IMR-90 (cell line): ENCODE results near the gene RNF19B. TPM values are rescaled to one million over a fixed set of nuclear protein-coding genes. Genes with fewer than 3 reads are reported as not detected.

Experiments used
- ATAC-seq: fragments of 200-7000 bp; cut with Tn5 transposase; 2 replicates; pipeline ENCODE4 v1.9.1; 2020; ENCODE audit warnings: low read depth, mild to moderate bottlenecking, moderate library complexity
- BruUV-seq: library from RNA; stranded (reverse); fragments of 400-500 nt; replicated peaks from 2 replicates; lab custom pipeline; 2021; lab: Mats Ljungman, UMichigan
- CTCF ChIA-PET: fragments of 300-600 bp; formaldehyde crosslinking; extraction: SDS; loops from one replicate; lab custom pipeline; 2021; ENCODE audit warnings: antibody characterized with exemption; lab: Yijun Ruan, JAX
- POLR2A ChIA-PET: fragments of 300-600 bp; sonication (Branson Sonifier 250); formaldehyde crosslinking; loops from one replicate; lab custom pipeline; 2022; ENCODE audit warnings: antibody characterized with exemption; ENCODE audit not compliant: unreplicated experiment; lab: Charles Lee
- DNase-seq: peaks from one replicate; pipeline ENCODE4 v3.0.0; 2013
- H2AFZ ChIP-seq: replicated peaks from 2 replicates; pipeline ENCODE3; 2013; ENCODE audit warnings: low read length, mild to moderate bottlenecking; ENCODE audit not compliant: poor library complexity
- H2AK5ac ChIP-seq: 2 replicates; pipeline ENCODE4 v1.6.1; 2013; ENCODE audit warnings: low read depth, low read length, inconsistent platforms
- H2AK9ac ChIP-seq: replicated peaks from 2 replicates; pipeline ENCODE3; 2013; ENCODE audit warnings: mild to moderate bottlenecking, low read depth, low read length, moderate library complexity; ENCODE audit not compliant: poor library complexity
- H2BK120ac ChIP-seq: 2 replicates; pipeline ENCODE4 v1.6.1; 2013; ENCODE audit warnings: low read depth, low read length, inconsistent platforms
- H2BK15ac ChIP-seq: 3 replicates; pipeline ENCODE4 v1.6.1; 2013; ENCODE audit warnings: low read depth, low read length, inconsistent platforms
- H2BK20ac ChIP-seq: 2 replicates; pipeline ENCODE4 v1.6.1; 2013; ENCODE audit warnings: low read depth, mild to moderate bottlenecking, inconsistent platforms, low read length, moderate library complexity
- H2BK5ac ChIP-seq: 2 replicates; pipeline ENCODE4 v1.6.1; 2013; ENCODE audit warnings: mild to moderate bottlenecking, low read depth, low read length, inconsistent platforms; ENCODE audit not compliant: poor library complexity, severe bottlenecking
- H3K14ac ChIP-seq: replicated peaks from 2 replicates; pipeline ENCODE4 v1.6.1; 2013; ENCODE audit warnings: low read depth, low read length, inconsistent platforms
- H3K18ac ChIP-seq: 2 replicates; pipeline ENCODE4 v1.6.1; 2013; ENCODE audit warnings: low read depth, low read length, control low read depth
- H3K23ac ChIP-seq: 2 replicates; pipeline ENCODE4 v1.6.1; 2013; ENCODE audit warnings: low read depth, low read length, inconsistent platforms
- H3K27ac ChIP-seq: 2 replicates; pipeline ENCODE4 v1.5.1; 2013; ENCODE audit warnings: mild to moderate bottlenecking, control low read depth, low read length; ENCODE audit not compliant: insufficient read depth
- H3K27me3 ChIP-seq: 2 replicates; pipeline ENCODE4 v1.6.1; 2013; ENCODE audit warnings: low read length; ENCODE audit not compliant: control insufficient read depth, insufficient read depth
- H3K36me3 ChIP-seq: 2 replicates; pipeline ENCODE4 v1.6.1; 2013; ENCODE audit warnings: low read length, mixed read lengths; ENCODE audit not compliant: control insufficient read depth, insufficient read depth
- H3K4ac ChIP-seq: 2 replicates; pipeline ENCODE4 v1.6.1; 2013; ENCODE audit warnings: low read depth, low read length, inconsistent platforms
- H3K4me1 ChIP-seq: 2 replicates; pipeline ENCODE4 v1.6.1; 2013; ENCODE audit warnings: low read length, mixed read lengths; ENCODE audit not compliant: control insufficient read depth, insufficient read depth
- H3K4me2 ChIP-seq: 2 replicates; pipeline ENCODE4 v1.6.1; 2013; ENCODE audit warnings: low read depth, mild to moderate bottlenecking, control low read depth, low read length, moderate library complexity
- H3K4me3 ChIP-seq: 2 replicates; pipeline ENCODE4 v1.5.1; 2013; ENCODE audit warnings: low read depth, mild to moderate bottlenecking, control low read depth, low read length, moderate library complexity; ENCODE audit not compliant: insufficient read depth
- H3K56ac ChIP-seq: 2 replicates; pipeline ENCODE4 v1.6.1; 2013; ENCODE audit warnings: low read length, inconsistent platforms; ENCODE audit not compliant: insufficient read depth; ENCODE audit errors: extremely low read depth
- H3K79me1 ChIP-seq, 2 experiments: 2 replicates each; pipeline ENCODE4 v1.6.1; 2013; ENCODE audit warnings: low read length in 2 of 2, inconsistent platforms in 1 of 2, low read depth in 1 of 2
- H3K9ac ChIP-seq: 2 replicates; pipeline ENCODE4 v1.6.1; 2013; ENCODE audit warnings: low read depth, low read length, control low read depth
- H3K9me1 ChIP-seq: 2 replicates; pipeline ENCODE4 v1.6.1; 2013; ENCODE audit warnings: low read length, inconsistent platforms; ENCODE audit not compliant: insufficient read depth
- H3K9me3 ChIP-seq: 2 replicates; pipeline ENCODE4 v1.6.1; 2013; ENCODE audit warnings: low read length; ENCODE audit not compliant: control insufficient read depth, insufficient read depth
- H4K20me1 ChIP-seq: 2 replicates; pipeline ENCODE4 v1.6.1; 2013; ENCODE audit warnings: low read length, inconsistent platforms; ENCODE audit not compliant: insufficient read depth
- H4K5ac ChIP-seq: 2 replicates; pipeline ENCODE4 v1.6.1; 2013; ENCODE audit warnings: mild to moderate bottlenecking, low read depth, low read length, control low read depth
- H4K8ac ChIP-seq, 2 experiments: 2 replicates each; pipeline ENCODE4 v1.6.1; 2013; ENCODE audit warnings: low read depth in 2 of 2, low read length in 2 of 2, control low read depth in 1 of 2, inconsistent platforms in 1 of 2
- H4K91ac ChIP-seq: 2 replicates; pipeline ENCODE4 v1.6.1; 2013; ENCODE audit warnings: low read depth, low read length, inconsistent platforms; ENCODE audit not compliant: insufficient read depth
- BHLHE40 ChIP-seq: fragments of 150-350 bp; IDR thresholded peaks from 2 replicates; pipeline ENCODE4 v1.6.1; 2016; ENCODE audit warnings: mild to moderate bottlenecking, low read depth, low read length
- CEBPB ChIP-seq: IDR thresholded peaks from 2 replicates; pipeline ENCODE4 v1.6.1; 2012; ENCODE audit warnings: low read depth, low read length, improper control_type of control experiment
- CHD1 ChIP-seq: IDR thresholded peaks from 2 replicates; pipeline ENCODE4 v1.6.1; 2012; ENCODE audit warnings: low read depth, low read length, improper control_type of control experiment
- FOS ChIP-seq: fragments of 150-350 bp; IDR thresholded peaks from 2 replicates; pipeline ENCODE4 v1.6.1; 2016; ENCODE audit warnings: low read depth, low read length
- MAFK ChIP-seq: IDR thresholded peaks from 2 replicates; pipeline ENCODE4 v1.6.1; 2012; ENCODE audit warnings: low read depth, low read length, improper control_type of control experiment
- MXI1 ChIP-seq: IDR thresholded peaks from 2 replicates; pipeline ENCODE4 v1.6.1; 2012; ENCODE audit warnings: low read depth, mild to moderate bottlenecking, low read length, moderate library complexity, borderline replicate concordance
- NFE2L2 ChIP-seq: fragments of 150-350 bp; IDR thresholded peaks from 2 replicates; pipeline ENCODE4 v1.6.1; 2016; ENCODE audit warnings: low read depth, mild to moderate bottlenecking, low read length
- POLR2A ChIP-seq: IDR thresholded peaks from 2 replicates; pipeline ENCODE4 v1.6.1; 2012; ENCODE audit warnings: mild to moderate bottlenecking, low read depth, low read length
- RAD21 ChIP-seq: IDR thresholded peaks from 2 replicates; pipeline ENCODE4 v1.6.1; 2012; ENCODE audit warnings: low read length, improper control_type of control experiment
- RFX5 ChIP-seq: IDR thresholded peaks from 2 replicates; pipeline ENCODE4 v1.8.0; 2012; ENCODE audit warnings: low read depth, mild to moderate bottlenecking, low read length, moderate library complexity
- USF2 ChIP-seq: fragments of 150-350 bp; IDR thresholded peaks from 2 replicates; pipeline ENCODE4 v1.6.1; 2017; ENCODE audit warnings: mild to moderate bottlenecking, antibody characterized with exemption, low read length, low read depth
- WGBS, 2 experiments: methylation state at CpG; one replicate each; pipeline versions ENCODE4 v1.1.5 to v1.1.7; 2013; ENCODE audit warnings: missing lambda C conversion rate in 2 of 2; ENCODE audit not compliant: insufficient read length in 1 of 2; ENCODE audit errors: extremely low coverage in 2 of 2; 5-methylcytosine and 5-hydroxymethylcytosine counted together
- dilution Hi-C: fragments of 300-500 bp; cut with HindIII; formaldehyde crosslinking; loops from one replicate; pipeline ENCODE4 v1.14.3; 2018; ENCODE audit warnings: low sequenced_read_pairs; ENCODE audit not compliant: unreplicated experiment
- in situ Hi-C: fragments of 300-500 bp; cut with MboI; formaldehyde crosslinking; loops from 3 replicates; pipeline ENCODE4 v1.14.3; 2019; ENCODE audit warnings: low sequenced_read_pairs, inconsistent platforms, mixed read lengths
- intact Hi-C: fragments of 100-400 bp; cut with micrococcal nuclease; formaldehyde crosslinking; loops from 2 replicates; pipeline ENCODE4 v1.10.0; 2022
- polyA plus RNA-seq, 3 experiments: library from polyadenylated mRNA; depleted of rRNA; stranded (reverse); fragments of >200 nt; gene quantifications; 2 replicates each; pipeline ENCODE4 v1.2.3, GENCODE V29; 2012; ENCODE audit warnings: low replicate concordance in 1 of 3
- total RNA-seq: library from RNA; depleted of rRNA; stranded (reverse); fragments of >200 nt; gene quantifications from 2 replicates; pipeline ENCODE4 v1.2.3, GENCODE V29; 2012
- TF ChIP-seq, protein P1 (sequence below): conservative IDR thresholded peaks from 2 replicates; pipeline ENCODE4 v1.5.1; 2012; ENCODE audit warnings: mild to moderate bottlenecking, low read depth, low read length, improper control_type of control experiment
- TF ChIP-seq, protein P2 (sequence below): fragments of 150-350 bp; IDR thresholded peaks from 2 replicates; pipeline ENCODE4 v1.6.1; 2016; ENCODE audit warnings: low read depth, mild to moderate bottlenecking, low read length, moderate library complexity, borderline replicate concordance

RNF19B gene
- total and polyA plus RNA-seq, 2 of the 4 experiments (the other 2 are of a cell fraction): 10.0 to 11.6 TPM

GRCh38 chr1:32926562-32926961 is 38.0 kb downstream of the RNF19B start:
- H3K27ac ChIP-seq: no peak overlapping the region
- no peak overlapping the region for H2AFZ ChIP-seq
- ChIA-PET POLR2A (no interaction called here), CTCF (interaction anchor here (1.7 kb wide), 1 partner anchor 81 kb away, joined by 3 read pairs; no protein-coding TSS in a partner anchor)
- H3K14ac ChIP-seq: no peak overlapping the region
- no peaks in the 10 kb centered on the region for H3K79me1 ChIP-seq
- H3K9ac ChIP-seq: no peak overlapping the region
- no peaks in the 10 kb centered on the region for H4K20me1 ChIP-seq
- no peaks in the 10 kb centered on the region for H3K4me1 ChIP-seq
- H3K9me1 ChIP-seq: no peaks in the 10 kb centered on the region
- WGBS, 2 experiments: 100% methylated on average over 1 of the region's 6 CpGs; no CpG with 5 or more reads in 1 of the 2 experiments
- no peak overlapping the region for H3K56ac ChIP-seq
- H3K18ac ChIP-seq: no peak overlapping the region
- no peak overlapping the region for H2AK5ac ChIP-seq
- no TSS peak for BruUV-seq
- no peak overlapping the region for H2AK9ac ChIP-seq
- no peak overlapping the region for H3K4me3 ChIP-seq
- no peak for TF ChIP-seq BHLHE40
- no peak for TF ChIP-seq RFX5
- no peak for TF ChIP-seq POLR2A
- TF ChIP-seq MXI1: no peak
- TF ChIP-seq RAD21: no peak
- TF ChIP-seq, protein P1, sequence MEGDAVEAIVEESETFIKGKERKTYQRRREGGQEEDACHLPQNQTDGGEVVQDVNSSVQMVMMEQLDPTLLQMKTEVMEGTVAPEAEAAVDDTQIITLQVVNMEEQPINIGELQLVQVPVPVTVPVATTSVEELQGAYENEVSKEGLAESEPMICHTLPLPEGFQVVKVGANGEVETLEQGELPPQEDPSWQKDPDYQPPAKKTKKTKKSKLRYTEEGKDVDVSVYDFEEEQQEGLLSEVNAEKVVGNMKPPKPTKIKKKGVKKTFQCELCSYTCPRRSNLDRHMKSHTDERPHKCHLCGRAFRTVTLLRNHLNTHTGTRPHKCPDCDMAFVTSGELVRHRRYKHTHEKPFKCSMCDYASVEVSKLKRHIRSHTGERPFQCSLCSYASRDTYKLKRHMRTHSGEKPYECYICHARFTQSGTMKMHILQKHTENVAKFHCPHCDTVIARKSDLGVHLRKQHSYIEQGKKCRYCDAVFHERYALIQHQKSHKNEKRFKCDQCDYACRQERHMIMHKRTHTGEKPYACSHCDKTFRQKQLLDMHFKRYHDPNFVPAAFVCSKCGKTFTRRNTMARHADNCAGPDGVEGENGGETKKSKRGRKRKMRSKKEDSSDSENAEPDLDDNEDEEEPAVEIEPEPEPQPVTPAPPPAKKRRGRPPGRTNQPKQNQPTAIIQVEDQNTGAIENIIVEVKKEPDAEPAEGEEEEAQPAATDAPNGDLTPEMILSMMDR: no peak
- TF ChIP-seq CHD1: no peak
- TF ChIP-seq MAFK: no peak
- TF ChIP-seq FOS: no peak
- no peak for TF ChIP-seq CEBPB
- TF ChIP-seq NFE2L2: no peak
- TF ChIP-seq, protein P2, sequence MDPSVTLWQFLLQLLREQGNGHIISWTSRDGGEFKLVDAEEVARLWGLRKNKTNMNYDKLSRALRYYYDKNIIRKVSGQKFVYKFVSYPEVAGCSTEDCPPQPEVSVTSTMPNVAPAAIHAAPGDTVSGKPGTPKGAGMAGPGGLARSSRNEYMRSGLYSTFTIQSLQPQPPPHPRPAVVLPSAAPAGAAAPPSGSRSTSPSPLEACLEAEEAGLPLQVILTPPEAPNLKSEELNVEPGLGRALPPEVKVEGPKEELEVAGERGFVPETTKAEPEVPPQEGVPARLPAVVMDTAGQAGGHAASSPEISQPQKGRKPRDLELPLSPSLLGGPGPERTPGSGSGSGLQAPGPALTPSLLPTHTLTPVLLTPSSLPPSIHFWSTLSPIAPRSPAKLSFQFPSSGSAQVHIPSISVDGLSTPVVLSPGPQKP: no peak
- TF ChIP-seq USF2: no peak
- in situ Hi-C loops (no loop called here), dilution Hi-C loops (no loop called here), intact Hi-C loops (no loop called here)
- H2BK15ac ChIP-seq: no peak overlapping the region
- peaks cover 2% of the 10 kb centered on the region for H3K27me3 ChIP-seq
- H3K4ac ChIP-seq: no peak overlapping the region
- H4K91ac ChIP-seq: no peak overlapping the region
- DNase-seq (no peak), ATAC-seq (no peak)
- H4K5ac ChIP-seq: no peak overlapping the region
- no peak overlapping the region for H2BK120ac ChIP-seq
- H3K23ac ChIP-seq: no peak overlapping the region
- H2BK20ac ChIP-seq: no peak overlapping the region
- H3K4me2 ChIP-seq: no peak overlapping the region
- no peak overlapping the region for H2BK5ac ChIP-seq
- H3K9me3 ChIP-seq: no peaks in the 10 kb centered on the region
- no peak overlapping the region for H4K8ac ChIP-seq
- no peaks in the 10 kb centered on the region for H3K36me3 ChIP-seq
